ENCODE results near the gene OMD.

The OMD gene

DNA sequence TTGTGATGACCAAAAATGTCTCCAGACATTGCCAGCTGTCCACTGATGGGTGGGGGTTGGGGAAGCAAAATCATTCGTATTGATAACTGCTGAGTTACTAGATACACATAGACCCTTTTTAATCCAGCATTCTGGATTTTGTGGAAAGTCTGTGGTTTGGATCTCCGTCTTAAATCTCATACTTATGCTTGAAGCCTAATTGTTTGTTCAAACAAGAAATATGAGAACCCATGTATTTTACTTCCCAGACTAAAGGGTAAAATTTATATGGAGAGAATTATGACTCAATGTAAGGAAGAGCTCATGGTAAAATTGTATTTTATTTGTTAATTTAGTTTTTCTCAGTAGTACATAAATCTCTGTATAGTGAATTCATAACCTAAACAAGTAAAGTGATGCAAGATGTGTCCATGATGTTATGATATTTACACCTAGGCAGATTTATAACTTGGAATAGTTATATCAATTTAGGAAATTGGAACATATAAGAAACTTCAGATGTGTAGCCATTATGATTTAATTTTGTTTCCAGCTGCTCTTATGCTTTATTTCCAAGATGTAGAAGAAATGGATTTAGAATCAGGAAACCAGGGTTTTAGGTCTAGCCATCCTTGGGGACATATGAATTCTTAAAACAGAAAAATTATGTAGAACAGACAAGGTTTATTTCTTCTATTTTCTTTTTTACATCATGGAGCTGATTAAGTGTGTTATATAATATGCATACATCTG, 15.4 kb downstream of the OMD start:
- no peaks in the 10 kb centered on the region for H4K20me1 ChIP-seq (ENCODE audit: insufficient read depth, low read length)
- no peaks in the 10 kb centered on the region for H3K27me3 ChIP-seq (replicated peaks; ENCODE audit: insufficient read depth, low read length)
- H3K27ac ChIP-seq (ENCODE audit: low read length) = no peak overlapping the region
- TF ChIP-seq EZH2 (optimal IDR thresholded peaks at IDR 0.05; ENCODE audit: low read depth, low read length) (no peak), EZH2phosphoT487 (IDR thresholded peaks at IDR 0.05; ENCODE audit: low read length) (no peak), CTCF (IDR thresholded peaks at IDR 0.05; ENCODE audit: low read length) (no peak)
- peaks cover 21% of the 10 kb centered on the region for H3K4me1 ChIP-seq (ENCODE audit: low read length)
- no peak overlapping the region for H2AFZ ChIP-seq (ENCODE audit: low read length)
- H3K79me2 ChIP-seq (ENCODE audit: low read length) = peaks cover 10% of the 10 kb centered on the region; the same call in 1 of the 2 replicates
- DNase-seq = no peak
- H3K9me3 ChIP-seq (replicated peaks; ENCODE audit: insufficient read depth, low read length) = no peaks in the 10 kb centered on the region
- H3K36me3 ChIP-seq (replicated peaks; ENCODE audit: insufficient read depth, low read length) = no peaks in the 10 kb centered on the region
- H3K9ac ChIP-seq (ENCODE audit: low read length) = no peak overlapping the region
- no peaks in the 10 kb centered on the region for H3K9me2 ChIP-seq (replicated peaks; ENCODE audit: insufficient read depth, low read length)
- peaks cover 11% of the 10 kb centered on the region for H3F3A ChIP-seq (ENCODE audit: insufficient read depth, low read length)
- no peak overlapping the region for H3K4me3 ChIP-seq (ENCODE audit: low read length)
- no peak overlapping the region for H3K4me2 ChIP-seq (ENCODE audit: low read depth, low read length)

DNA sequence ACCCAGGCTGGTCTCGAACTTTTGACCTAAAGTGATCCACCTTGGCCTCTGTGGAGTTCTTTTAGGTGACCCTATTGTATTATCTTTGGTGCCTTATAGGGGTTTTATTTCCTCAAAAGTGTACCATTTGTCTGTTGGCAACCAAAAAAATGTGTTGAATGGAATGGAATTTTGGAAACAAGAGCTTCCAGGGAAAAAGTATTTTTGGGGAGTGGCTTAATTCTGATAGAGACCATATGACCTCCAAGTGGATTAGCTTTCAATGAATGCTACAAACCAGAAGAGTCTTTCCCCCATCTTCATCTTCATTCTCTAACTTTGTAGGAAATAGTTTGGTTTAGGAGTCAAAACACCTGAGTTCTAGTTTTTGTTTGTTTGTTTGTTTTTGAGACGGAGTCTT, 16.5 kb downstream of the OMD start:
- H3F3A ChIP-seq (ENCODE audit: insufficient read depth, low read length) = peaks cover 11% of the 10 kb centered on the region
- no peak for DNase-seq
- no peak overlapping the region for H3K4me2 ChIP-seq (ENCODE audit: low read depth, low read length)
- TF ChIP-seq CTCF (IDR thresholded peaks at IDR 0.05; ENCODE audit: low read length) = no peak
- no peak for TF ChIP-seq EZH2phosphoT487 (IDR thresholded peaks at IDR 0.05; ENCODE audit: low read length)
- no peak for TF ChIP-seq EZH2 (optimal IDR thresholded peaks at IDR 0.05; ENCODE audit: low read depth, low read length)
- no peak overlapping the region for H3K9ac ChIP-seq (ENCODE audit: low read length)
- peaks cover 10% of the 10 kb centered on the region; the same call in 1 of the 2 replicates for H3K79me2 ChIP-seq (ENCODE audit: low read length)
- no peaks in the 10 kb centered on the region for H3K9me3 ChIP-seq (replicated peaks; ENCODE audit: insufficient read depth, low read length)
- no peaks in the 10 kb centered on the region for H3K9me2 ChIP-seq (replicated peaks; ENCODE audit: insufficient read depth, low read length)
- H4K20me1 ChIP-seq (ENCODE audit: insufficient read depth, low read length) = no peaks in the 10 kb centered on the region
- no peak overlapping the region for H2AFZ ChIP-seq (ENCODE audit: low read length)
- H3K4me3 ChIP-seq (ENCODE audit: low read length) = no peak overlapping the region
- H3K4me1 ChIP-seq (ENCODE audit: low read length) = peaks cover 21% of the 10 kb centered on the region
- H3K36me3 ChIP-seq (replicated peaks; ENCODE audit: insufficient read depth, low read length) = no peaks in the 10 kb centered on the region
- H3K27ac ChIP-seq (ENCODE audit: low read length) = no peak overlapping the region
- H3K27me3 ChIP-seq (replicated peaks; ENCODE audit: insufficient read depth, low read length) = no peaks in the 10 kb centered on the region

DNA sequence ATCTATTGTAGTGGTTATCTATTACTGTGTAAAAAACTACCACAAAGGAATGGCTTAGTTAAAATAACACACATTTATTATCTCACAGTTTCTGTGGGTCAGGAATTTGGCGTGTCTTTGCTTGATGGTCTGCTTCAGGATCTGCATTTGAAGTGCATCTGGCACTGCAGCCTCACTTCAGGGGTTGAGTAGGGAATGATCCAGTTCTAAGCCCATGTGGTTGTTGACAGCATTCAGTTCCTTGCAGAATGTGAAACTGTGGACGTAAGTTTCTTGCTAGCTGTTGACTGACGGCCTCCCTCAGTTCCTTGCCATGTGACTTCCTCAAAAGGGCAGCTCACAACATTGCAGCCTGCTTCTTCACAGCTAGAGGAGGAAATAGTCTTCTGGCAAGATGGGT, 17.8 kb downstream of the OMD start:
- H3K79me2 ChIP-seq (ENCODE audit: low read length) = peaks cover 8% of the 10 kb centered on the region; the same call in 1 of the 2 replicates
- peak; percentile 74 for DNase-seq
- no peaks in the 10 kb centered on the region for H3K9me3 ChIP-seq (replicated peaks; ENCODE audit: insufficient read depth, low read length)
- peak overlapping the region; percentile 37 for H2AFZ ChIP-seq (ENCODE audit: low read length)
- peaks cover 11% of the 10 kb centered on the region for H3F3A ChIP-seq (ENCODE audit: insufficient read depth, low read length)
- H3K4me2 ChIP-seq (ENCODE audit: low read depth, low read length) = peak overlapping the region; percentile 75
- no peaks in the 10 kb centered on the region for H3K36me3 ChIP-seq (replicated peaks; ENCODE audit: insufficient read depth, low read length)
- H3K9ac ChIP-seq (ENCODE audit: low read length) = peak overlapping the region; percentile 15; the same call in 1 of the 2 replicates
- H3K27me3 ChIP-seq (replicated peaks; ENCODE audit: insufficient read depth, low read length) = no peaks in the 10 kb centered on the region
- H4K20me1 ChIP-seq (ENCODE audit: insufficient read depth, low read length) = no peaks in the 10 kb centered on the region
- no peaks in the 10 kb centered on the region for H3K9me2 ChIP-seq (replicated peaks; ENCODE audit: insufficient read depth, low read length)
- H3K4me3 ChIP-seq (ENCODE audit: low read length) = peak overlapping the region; percentile 43
- TF ChIP-seq EZH2 (optimal IDR thresholded peaks at IDR 0.05; ENCODE audit: low read depth, low read length) = no peak
- no peak for TF ChIP-seq CTCF (IDR thresholded peaks at IDR 0.05; ENCODE audit: low read length)
- no peak for TF ChIP-seq EZH2phosphoT487 (IDR thresholded peaks at IDR 0.05; ENCODE audit: low read length)
- H3K4me1 ChIP-seq (ENCODE audit: low read length) = peaks cover 18% of the 10 kb centered on the region
- peak overlapping the region; percentile 51; the same call in 1 of the 2 replicates for H3K27ac ChIP-seq (ENCODE audit: low read length)

All from MM.1S (cell line).